HG02798 (cell line): ENCODE measurements around the gene PLXNA1.

Source experiments
- ATAC-seq: cut with Tn5 transposase; IDR thresholded peaks from one replicate; pipeline ENCODE4 v1.9.1; 2021; ENCODE audit warnings: mild to moderate bottlenecking; ENCODE audit not compliant: unreplicated experiment, poor library complexity

PLXNA1 gene

DNA sequence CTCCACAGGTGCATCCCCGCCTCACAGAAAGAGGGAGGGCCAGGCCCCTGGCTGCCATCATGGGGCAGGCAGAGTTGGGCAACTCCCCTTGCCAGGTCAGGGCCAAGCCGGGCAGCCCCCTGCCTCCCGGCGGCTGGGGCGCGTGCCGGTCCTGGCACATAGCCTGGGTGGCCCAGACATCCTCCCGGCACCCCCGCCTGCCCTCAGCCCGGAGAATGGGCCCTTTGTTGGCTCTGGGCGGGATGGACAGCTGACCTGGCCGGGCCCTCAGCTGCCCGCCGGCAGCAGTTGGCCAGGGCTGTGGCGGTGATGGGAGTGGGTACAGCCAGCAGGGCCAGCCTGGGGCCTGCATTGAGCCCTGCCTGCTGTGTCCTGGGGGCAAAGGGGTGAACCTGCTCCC lies 16.5 kb downstream of the PLXNA1 start:
- no peak for ATAC-seq

DNA sequence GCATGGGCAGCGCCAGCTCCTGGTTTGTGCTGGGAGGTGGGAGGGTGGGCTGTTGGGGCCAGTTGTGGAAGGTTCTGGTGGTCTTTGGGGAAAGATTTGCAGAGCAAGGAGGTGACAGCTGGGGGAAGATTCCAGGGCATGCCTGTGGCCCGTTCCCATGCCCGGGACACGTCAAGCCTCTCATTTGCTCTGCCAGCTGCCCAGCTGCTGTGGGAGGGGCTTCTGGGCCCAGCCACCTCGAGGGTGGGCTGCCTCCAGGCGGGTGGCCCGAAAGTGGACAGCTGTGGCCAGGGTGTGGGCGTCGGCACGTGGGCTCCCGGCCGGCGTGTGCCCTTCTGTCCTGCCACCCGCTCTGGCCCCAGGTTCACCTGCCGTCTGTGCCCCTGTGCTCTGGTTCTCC lies 17.2 kb downstream of the PLXNA1 start:
- ATAC-seq: no peak

DNA sequence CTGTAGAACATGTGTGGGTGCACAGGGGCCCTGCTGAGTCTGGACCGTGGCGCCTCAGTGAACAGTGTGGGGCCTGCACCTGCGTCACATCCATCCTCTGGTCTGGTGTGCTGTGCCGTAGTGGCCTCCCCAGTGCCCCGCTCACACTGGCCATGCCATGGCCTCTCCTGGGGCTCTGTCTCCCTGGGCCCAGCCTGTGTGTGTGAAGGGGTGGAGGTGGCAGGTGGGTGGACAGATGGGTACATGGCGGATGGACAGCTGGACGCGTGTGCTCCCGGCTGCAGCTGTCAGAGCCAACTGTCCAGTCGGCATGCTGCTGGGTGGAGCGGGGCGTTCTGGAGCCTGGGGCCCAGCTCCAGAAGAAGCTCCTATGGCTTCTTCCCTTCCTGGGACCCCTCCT lies 17.8 kb downstream of the PLXNA1 start:
- ATAC-seq: no peak

DNA sequence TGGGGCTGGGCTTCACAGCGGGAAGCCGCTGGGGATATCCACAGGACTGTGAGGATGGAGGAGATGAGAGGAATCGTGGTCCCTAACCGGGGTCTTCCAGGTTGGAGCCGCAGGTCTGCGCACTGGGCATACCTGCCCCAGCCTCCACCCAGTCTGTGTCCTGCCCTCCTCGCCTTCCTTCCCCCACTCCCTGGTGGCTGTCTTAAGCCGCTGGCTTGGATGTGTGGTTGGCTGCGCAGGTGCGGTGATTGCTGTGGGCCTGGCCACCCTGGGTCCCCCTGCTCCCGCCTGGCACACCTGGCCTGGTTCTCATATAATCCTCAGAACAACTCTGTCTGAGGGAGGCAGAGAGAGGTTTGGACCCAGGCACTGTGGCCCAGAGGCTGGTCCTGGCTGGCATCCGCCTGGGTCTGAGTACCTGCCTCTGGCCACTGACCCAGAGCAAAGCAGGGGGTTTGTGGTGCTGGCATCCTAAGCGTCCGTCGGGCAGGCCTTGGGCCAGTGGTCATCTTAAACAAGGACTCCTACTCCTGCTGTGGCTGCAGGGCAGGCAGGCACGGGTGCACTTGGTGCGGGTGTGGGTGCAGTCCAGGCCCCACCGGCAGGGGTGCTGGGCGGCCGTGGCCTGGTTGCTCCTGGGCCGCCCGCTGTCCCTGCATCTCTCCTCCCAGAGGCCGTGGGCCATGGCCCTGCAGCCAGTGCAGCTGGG lies 18.7 kb downstream of the PLXNA1 start:
- no peak for ATAC-seq

DNA sequence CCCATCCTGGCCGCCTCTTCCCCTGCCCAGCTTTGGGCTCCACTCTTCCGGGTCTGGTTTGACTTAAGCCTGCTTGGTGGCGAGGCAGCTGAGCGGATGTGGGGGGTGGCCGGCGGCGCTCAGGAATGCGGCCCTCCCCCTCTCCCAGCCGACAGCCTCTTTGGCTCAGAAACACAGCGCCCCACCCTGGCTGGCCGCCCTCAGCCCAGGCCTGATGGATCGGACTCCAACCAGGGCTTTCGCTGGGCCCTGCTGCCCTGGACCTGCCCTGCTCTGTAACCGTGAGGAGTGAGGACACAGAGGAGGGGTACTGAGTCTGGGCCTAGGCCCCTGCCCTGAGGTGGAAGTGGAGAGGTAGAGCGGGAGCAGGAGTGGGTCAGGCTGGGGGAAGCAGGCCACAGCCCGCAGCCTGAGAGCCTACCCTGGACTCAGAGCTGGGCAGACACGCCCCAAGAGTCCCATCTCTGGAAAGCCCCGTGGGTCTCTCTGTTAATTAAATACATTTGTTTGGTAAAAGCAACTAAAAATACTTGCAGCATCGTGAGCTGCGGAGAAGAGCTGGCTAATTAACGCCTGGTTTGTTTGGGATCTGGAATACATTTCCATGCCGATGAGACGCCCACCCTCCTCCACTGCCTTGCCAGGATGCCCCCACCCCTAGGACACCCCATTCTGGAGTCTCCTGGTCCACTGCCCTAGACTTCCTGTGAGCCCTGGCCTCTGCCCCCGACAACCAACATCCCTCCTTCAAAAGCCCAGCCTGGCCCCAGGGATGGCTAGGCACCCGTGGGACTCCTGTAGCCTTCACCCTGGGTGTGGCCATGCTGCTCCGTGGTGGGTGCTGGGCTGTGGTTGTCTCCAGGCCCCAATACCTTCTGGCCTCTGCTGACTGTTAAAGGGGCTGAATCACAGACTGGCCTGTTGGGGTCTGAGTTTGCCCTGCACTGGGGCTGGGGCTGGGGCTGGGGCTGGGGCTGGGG lies 19.6 kb downstream of the PLXNA1 start:
- ATAC-seq: no peak

DNA sequence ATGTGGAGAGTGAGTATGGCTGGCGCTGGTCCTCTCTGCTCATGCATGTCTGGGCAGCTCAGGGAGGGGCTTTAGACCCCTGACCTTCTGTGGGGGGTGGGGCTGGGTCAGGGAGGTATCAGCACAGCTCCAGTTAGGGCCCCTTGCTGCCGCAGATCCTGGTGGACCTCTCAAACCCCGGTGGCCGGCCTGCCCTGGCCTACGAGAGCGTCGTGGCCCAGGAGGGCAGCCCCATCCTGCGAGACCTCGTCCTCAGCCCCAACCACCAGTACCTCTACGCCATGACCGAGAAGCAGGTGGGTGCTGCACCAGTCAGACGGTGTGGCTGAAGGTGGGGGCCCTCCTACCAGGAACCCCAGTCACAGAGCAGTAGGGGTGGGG lies 20.2 kb downstream of the PLXNA1 start:
- no peak for ATAC-seq

DNA sequence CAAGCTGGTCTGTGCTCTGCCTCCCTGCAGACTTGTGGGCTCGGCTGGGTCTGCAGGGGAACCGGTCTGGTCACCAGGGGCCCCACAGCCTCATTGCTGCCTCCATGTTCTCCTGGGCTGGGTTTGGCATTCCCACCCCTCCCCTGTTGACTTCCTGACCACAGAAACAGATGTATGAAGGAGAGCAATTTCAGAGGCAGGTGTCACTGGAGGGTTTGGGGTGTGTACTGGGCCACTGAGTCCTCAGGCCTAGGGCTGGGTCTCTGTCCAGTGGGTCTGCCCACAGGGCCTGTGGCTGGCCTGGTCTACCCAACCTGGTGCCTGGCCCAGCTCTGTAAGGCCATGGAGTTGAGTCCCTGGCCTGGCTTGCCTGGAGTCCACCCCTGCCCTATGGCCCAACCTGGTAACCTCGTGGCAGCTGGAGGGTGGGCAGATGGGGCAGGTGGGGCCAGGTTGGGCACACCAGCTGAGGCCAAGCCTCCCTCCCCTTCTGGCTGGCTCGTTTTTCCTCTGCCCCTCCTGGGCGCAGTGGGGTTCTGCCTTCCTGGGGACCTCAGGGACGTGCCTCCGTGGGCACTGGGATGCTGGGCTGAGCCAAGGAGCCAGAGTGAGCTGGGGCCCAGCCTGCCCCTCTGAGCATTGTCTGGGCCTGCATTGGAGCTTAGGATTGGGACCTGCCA lies 20.8 kb downstream of the PLXNA1 start:
- ATAC-seq: no peak

DNA sequence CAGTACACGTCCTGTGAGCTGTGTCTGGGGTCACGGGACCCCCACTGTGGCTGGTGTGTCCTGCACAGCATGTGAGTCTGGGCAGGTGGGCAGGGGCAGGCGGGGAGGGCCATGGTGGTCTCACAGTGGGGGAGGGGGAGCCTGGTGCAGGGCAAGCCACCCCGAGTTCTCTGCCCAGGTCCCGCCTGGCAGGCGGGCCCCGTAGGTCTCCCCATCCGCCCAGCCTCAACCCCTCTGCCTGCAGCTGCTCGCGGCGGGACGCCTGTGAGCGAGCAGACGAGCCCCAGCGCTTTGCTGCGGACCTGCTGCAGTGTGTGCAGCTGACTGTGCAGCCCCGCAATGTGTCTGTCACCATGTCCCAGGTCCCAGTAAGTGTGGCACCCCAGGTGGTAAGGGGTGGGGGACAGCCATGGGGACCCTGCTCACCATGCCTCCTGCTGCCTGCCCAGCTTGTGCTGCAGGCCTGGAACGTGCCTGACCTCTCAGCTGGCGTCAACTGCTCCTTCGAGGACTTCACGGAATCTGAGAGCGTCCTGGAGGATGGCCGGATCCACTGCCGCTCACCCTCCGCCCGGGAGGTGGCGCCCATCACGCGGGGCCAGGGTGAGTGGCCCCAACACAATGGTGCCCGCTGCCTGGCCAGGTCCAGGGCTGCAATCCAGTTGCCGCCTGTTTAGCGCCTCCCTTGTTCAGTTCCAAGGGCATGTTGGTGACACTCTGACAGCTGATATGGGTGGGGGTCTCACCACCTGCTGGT lies 21.9 kb downstream of the PLXNA1 start:
- ATAC-seq: no peak

DNA sequence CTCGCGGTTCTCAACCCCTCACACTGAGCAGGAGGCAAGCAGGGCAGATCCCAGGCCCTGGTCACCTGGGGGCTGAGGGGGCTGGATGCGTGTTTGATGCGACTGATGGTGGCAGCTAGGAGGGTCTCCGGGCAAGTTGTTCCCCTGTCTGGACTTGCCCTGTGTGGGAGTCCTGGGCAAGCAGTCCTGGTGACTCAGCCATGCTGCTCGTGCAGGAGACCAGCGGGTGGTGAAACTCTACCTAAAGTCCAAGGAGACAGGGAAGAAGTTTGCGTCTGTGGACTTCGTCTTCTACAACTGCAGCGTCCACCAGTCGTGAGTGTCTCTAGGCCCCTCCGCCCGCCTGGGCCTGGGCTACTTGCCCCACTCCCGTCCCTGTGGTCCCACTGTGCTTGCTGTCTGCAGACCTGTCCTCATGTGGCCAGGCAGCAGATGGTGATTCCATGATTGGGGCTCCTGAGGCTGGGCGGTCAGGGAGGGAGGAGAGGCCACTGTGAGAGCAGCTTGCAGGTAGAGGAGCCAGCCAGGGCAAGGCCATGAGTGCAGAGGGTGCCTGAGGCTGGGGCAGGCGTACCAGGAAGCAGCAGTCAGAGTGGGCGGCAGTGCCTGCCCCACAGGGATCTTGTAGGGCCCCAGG lies 23.1 kb downstream of the PLXNA1 start:
- no peak for ATAC-seq

DNA sequence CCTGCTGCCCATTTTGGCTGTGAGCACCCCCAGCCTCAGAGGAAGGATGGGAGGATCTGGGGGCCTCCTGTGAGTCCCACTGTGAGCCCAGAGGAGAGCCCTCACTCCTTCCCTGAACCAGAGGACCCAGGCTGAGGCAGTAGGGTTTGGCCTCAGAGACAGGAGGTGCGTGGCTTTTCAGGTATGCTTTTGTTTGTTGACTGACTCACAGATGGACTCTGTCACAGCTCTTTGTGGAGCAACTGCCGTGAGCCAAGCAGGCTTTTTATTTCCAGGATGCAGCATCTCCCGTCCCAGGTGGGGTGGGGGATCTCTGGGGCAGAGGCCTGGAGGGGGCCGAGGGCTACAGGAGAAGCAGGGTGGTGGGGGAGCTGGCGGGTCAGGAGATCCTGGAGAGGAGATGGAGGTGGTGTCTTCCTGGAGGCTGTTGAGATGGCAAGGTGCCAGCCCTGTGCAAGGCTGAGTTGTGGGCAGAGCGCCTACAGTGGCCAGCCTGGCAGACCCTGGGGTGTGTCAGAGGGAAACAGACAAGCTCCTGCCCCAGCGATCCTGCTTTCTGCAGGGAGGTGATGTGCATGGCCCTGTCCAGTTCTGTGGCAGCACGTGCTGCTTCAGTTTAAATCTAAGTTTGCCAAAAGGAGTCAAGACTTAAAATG lies 24.0 kb downstream of the PLXNA1 start:
- ATAC-seq: no peak

DNA sequence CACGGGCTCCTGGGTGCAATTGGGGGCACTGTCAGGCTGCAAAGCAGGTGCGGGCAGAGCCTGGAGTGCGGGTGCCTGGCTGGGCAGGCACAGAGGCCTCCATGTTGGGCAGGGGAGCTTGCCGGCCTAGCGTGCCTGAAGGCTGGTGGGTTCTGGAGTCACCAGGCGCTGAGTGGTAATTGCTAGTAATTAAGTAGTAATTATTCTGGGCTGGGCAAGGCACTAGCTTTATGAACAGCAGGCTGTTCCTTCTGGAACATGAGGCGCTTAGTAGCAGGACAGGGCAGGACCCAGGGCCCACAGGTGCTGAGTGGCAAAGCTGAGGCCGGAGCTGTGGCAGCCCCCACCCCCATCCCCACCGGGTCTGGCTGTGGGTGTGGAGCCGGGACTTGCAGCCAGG lies 25.3 kb downstream of the PLXNA1 start:
- no peak for ATAC-seq

DNA sequence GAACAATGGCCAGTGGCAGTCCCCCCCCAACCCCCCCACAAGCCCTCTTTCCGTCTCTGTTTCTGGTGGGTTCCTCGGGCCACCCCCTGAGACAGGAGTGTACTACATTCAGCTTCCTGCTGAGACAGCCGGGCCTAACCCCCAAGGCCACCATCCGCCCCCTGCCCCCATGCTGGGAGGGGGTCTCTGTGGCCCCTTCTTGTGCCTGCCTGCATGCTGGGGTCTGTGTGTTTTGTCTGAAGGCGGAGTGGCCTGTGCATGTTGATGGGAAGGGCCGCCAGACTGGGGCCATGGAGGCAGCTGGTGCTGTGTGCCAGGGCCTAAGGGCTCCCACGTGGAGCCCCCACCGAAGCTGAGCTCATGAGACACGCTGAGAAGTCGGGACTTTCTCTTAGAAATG lies 26.6 kb downstream of the PLXNA1 start:
- no peak for ATAC-seq

DNA sequence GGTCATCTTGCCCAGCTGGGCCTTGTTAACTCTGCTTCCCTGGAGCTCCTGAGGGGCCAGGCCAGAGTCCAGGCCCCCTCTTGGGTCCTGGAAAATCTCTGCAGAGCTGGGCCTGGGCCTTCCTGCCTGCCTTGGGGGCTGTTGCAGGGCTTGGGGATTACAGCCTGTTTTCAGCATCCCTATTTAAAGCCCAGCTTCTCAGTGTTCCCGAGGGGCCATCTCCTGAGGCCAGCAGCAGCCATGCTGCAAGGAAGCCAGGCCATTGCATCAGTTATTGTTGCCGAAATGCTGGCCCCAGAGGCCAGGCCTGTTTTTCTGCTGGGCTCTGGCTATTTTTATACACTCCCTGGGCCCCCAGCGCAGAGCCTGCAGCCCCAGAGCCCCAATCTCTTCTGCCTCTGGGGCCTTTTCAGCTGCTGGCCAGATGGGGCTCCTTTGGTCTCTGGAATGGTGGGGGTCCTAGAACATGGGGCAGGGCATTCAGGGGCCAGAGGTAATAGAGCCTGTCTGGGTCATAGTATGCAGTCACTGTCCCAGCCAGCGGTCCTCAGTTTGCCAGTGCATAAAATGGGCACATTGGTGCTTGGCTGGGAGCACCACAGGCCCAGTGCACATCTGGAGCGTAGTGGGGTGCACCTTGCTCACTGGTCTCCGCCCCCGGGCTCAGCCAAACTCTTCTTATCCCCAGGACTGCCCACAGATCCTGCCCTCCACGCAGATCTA lies 28.5 kb downstream of the PLXNA1 start:
- no peak for ATAC-seq

DNA sequence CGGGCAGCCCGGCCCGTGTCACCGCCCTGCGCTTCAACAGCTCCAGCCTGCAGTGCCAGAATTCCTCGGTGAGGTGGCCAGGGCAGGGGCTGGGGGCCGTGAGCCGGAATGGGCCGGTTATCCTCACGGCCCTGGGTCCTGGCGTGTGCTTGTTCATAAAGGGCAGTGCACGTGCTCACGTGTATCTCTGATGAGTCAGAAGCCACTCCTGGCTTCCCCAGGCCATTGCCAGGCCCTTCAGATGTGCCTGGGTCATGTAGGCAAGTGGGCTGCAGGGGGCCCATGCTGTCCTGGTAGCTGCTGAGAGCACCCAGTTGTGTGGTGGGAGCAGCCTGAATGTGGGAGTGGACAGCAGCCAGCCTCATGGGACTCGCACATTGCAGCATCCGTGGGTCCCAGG lies 29.2 kb downstream of the PLXNA1 start:
- ATAC-seq: no peak

DNA sequence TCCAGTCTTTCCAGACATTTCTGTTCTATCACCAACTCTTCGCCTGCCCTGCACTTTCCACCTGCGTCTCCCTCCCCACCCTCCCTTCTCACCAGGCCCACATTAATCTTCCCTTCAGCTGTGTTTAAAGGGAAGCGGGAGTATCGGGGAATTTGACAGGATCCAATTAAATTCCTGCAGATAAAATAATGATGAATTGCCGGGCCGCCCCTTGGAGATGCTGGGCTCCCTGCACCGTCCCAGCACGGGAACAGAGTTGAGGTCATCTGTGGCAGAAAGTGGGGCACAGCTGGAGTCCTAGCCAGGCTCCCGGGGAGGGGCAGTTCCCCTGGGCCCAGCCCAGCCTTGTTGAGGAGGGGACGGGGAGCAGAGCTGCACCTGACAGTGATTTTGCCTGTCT lies 30.3 kb downstream of the PLXNA1 start:
- ATAC-seq: no peak

DNA sequence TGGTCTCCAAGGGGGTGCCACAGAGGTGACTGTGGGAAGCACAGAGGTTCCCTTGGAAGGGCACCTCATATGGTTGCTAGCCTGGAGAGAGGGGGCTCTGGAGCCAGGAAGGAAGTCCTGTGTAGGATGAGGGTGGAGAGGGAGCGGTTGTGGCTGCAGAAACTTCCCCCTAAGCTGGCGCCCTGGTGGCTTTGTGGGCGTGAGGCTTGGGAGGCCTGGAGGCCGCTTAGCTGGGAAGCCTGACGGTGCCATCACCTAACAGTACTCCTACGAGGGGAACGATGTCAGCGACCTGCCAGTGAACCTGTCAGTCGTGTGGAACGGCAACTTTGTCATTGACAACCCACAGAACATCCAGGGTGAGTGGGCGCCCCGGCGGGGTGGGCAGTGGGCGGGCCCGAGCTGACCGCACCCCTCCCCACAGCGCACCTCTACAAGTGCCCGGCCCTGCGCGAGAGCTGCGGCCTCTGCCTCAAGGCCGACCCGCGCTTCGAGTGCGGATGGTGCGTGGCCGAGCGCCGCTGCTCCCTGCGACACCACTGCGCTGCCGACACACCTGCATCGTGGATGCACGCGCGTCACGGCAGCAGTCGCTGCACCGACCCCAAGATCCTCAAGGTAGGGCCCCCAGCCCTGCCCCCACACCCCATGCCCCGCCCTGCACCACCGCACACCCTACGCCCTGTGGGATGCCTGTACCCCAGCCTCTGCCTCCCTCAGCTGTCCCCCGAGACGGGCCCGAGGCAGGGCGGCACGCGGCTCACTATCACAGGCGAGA lies 31.0 kb downstream of the PLXNA1 start:
- no peak for ATAC-seq

DNA sequence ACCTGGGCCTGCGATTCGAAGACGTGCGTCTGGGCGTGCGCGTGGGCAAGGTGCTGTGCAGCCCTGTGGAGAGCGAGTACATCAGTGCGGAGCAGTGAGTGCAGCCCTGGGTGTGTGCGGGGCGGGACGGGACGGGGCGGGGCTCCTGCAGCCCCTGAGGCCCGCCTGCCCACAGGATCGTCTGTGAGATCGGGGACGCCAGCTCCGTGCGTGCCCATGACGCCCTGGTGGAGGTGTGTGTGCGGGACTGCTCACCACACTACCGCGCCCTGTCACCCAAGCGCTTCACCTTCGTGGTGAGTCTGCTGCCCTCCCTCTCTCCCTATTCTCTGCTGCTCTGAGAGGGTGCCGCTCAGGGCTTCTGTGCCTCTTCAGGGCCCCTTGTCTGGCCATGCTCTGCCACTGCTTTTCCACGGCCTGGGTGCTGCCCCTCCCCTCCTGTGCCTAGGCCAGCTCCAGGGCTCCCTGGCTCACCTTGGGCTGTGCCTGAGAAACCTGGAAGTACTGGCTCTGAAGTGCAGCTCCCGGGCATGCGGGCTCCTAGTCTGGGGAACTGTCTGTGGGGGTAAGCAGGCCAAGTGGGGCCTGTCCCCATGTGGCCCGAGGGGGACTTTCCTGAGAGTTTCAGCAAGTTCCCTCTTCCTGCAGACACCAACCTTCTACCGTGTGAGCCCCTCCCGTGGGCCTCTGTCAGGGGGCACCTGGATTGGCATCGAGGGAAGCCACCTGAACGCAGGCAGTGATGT lies 31.8 kb downstream of the PLXNA1 start:
- ATAC-seq: peak; percentile 32
